Natural killer cell (primary cell): ENCODE results near the gene PDE9A. TPM values are rescaled to one million over a fixed set of nuclear protein-coding genes. Genes with fewer than 3 reads are reported as not detected.

Experiments used
- ATAC-seq, 3 donors: fragments of 150-1000 bp in 2 of 3; fragments of 200-7000 bp in 1 of 3; cut with Tn5 transposase; 1 replicate in 1 of 3; 2 replicates in 2 of 3; pipeline ENCODE4 v1.10.0; 2021; ENCODE audit warnings: mild to moderate bottlenecking in 2 of 3, moderate library complexity in 2 of 3
- DNase-seq, 2 donors: peaks; one replicate each; pipeline versions ENCODE4 v3.0.0 to v3.0.0-alpha.2; 2013 to 2021; ENCODE audit warnings: mixed read lengths in 1 of 2
- H3K27ac ChIP-seq: one replicate; pipeline ENCODE4 v1.5.1; 2013; ENCODE audit warnings: mild to moderate bottlenecking, low read length
- H3K27me3 ChIP-seq: one replicate; pipeline ENCODE4 v1.6.1; 2013; ENCODE audit warnings: low read length; ENCODE audit not compliant: control insufficient read depth, insufficient read depth
- H3K36me3 ChIP-seq: one replicate; pipeline ENCODE4 v1.6.1; 2013; ENCODE audit warnings: low read length; ENCODE audit not compliant: control insufficient read depth, insufficient read depth
- H3K4me1 ChIP-seq: one replicate; pipeline ENCODE4 v1.6.1; 2013; ENCODE audit warnings: low read length; ENCODE audit not compliant: control insufficient read depth, insufficient read depth
- H3K4me3 ChIP-seq: one replicate; pipeline ENCODE4 v1.5.1; 2013; ENCODE audit warnings: low read length
- H3K9me3 ChIP-seq: one replicate; pipeline ENCODE4 v1.6.1; 2013; ENCODE audit warnings: low read length; ENCODE audit not compliant: control insufficient read depth, insufficient read depth
- H3K27ac Mint-ChIP-seq, 2 donors: one replicate each; pipeline ENCODE4 v1.8.0; 2022; ENCODE audit warnings: mild to moderate bottlenecking in 2 of 2, mixed read lengths in 2 of 2, moderate library complexity in 1 of 2
- H3K27me3 Mint-ChIP-seq, 2 donors: one replicate each; pipeline ENCODE4 v1.8.0; 2022; ENCODE audit warnings: low read depth in 2 of 2, mixed read lengths in 2 of 2
- H3K36me3 Mint-ChIP-seq: one replicate; pipeline ENCODE4 v1.8.0; 2022; ENCODE audit warnings: mixed read lengths
- H3K4me1 Mint-ChIP-seq, 2 donors: one replicate each; pipeline ENCODE4 v1.8.0; 2022; ENCODE audit warnings: mixed read lengths in 2 of 2
- H3K4me3 Mint-ChIP-seq: one replicate; pipeline ENCODE4 v1.8.0; 2022; ENCODE audit warnings: mild to moderate bottlenecking, moderate library complexity, mixed read lengths
- H3K9me3 Mint-ChIP-seq, 2 donors: one replicate each; pipeline ENCODE4 v1.8.0; 2022; ENCODE audit warnings: mixed read lengths in 2 of 2
- CTCF ChIP-seq: fragments of 200-600 bp; IDR thresholded peaks from one replicate; pipeline ENCODE4 v1.8.0; 2022; ENCODE audit warnings: antibody characterized with exemption
- WGBS: methylation state at CpG from one replicate; pipeline ENCODE4 v1.1.7; 2013; ENCODE audit warnings: missing lambda C conversion rate; ENCODE audit not compliant: insufficient coverage; 5-methylcytosine and 5-hydroxymethylcytosine counted together
- intact Hi-C: fragments of 100-400 bp; cut with micrococcal nuclease; formaldehyde crosslinking; loops from one replicate; pipeline ENCODE4 v1.14.2; 2022
- total RNA-seq, 4 donors: library from RNA; stranded (reverse); fragments of 120-200 nt in 1 of 4; gene quantifications; one replicate each; pipeline versions ENCODE4 v1.2.3 to v1.2.4, GENCODE V29; 2013 to 2022

The PDE9A gene
- total RNA-seq, 3 donors from 2014 or later (not counting 1 experiment from before 2014, with no cell fraction given) = 1.0 to 4.1 (median 1.2) TPM

DNA sequence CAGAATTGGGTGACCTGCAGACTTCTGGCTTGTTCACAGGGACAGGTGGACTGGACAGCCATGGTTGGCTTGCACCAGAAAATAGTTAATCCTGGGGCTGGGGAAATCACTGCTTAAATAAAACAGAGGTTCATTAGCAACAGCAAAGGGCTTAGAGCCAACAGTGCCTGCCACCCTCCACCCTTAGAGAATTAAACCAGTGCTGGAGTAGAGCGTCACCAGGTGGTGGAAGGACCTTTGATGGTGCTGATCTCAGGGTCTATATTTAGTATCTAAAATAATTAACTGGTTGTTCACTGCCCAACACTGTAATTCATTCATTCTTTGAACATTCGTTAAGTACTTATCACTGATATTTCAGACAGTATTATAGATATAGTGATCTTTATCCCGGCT, 34.7 kb upstream of the PDE9A start:
- Mint-ChIP-seq H3K9me3 (no peaks in the 10 kb centered on the region), H3K4me1 (no peaks in the 10 kb centered on the region), H3K27ac (no peak overlapping the region), H3K36me3 (no peaks in the 10 kb centered on the region), H3K4me3 (no peak overlapping the region), H3K27me3 (peaks cover 16 to 24% of the 10 kb centered on the region in 2 donors)
- Histone ChIP-seq H3K4me1 (peaks cover 30% of the 10 kb centered on the region), H3K27ac (no peak overlapping the region), H3K27me3 (peaks cover 6% of the 10 kb centered on the region), H3K36me3 (no peaks in the 10 kb centered on the region), H3K9me3 (no peaks in the 10 kb centered on the region), H3K4me3 (no peak overlapping the region)
- ATAC-seq = no peak
- TF ChIP-seq CTCF = no peak
- DNase-seq = no peak
- intact Hi-C loops = no loop called here
- 80% methylated on average over 1 of the region's 3 CpGs for WGBS

- Histone ChIP-seq H3K36me3 (no peaks in the 10 kb centered on the region), H3K9me3 (no peaks in the 10 kb centered on the region), H3K27me3 (peaks cover 6% of the 10 kb centered on the region), H3K4me1 (peaks cover 27% of the 10 kb centered on the region), H3K27ac (no peak overlapping the region), H3K4me3 (no peak overlapping the region)
- H3K36me3 Mint-ChIP-seq = no peaks in the 10 kb centered on the region
- H3K4me3 Mint-ChIP-seq = no peak overlapping the region
- H3K27ac Mint-ChIP-seq = no peak overlapping the region
- H3K9me3 Mint-ChIP-seq = no peaks in the 10 kb centered on the region
- H3K4me1 Mint-ChIP-seq = no peaks in the 10 kb centered on the region
- no peak for TF ChIP-seq CTCF
- intact Hi-C loops = no loop called here
- no peak for ATAC-seq
- peaks cover 18 to 28% of the 10 kb centered on the region in 2 donors for H3K27me3 Mint-ChIP-seq
- 86% methylated on average over 7 of the region's 7 CpGs for WGBS
- DNase-seq = no peak
Measured at GRCh38 chr21:42619166-42619565, 34.3 kb upstream of the PDE9A start.

DNA sequence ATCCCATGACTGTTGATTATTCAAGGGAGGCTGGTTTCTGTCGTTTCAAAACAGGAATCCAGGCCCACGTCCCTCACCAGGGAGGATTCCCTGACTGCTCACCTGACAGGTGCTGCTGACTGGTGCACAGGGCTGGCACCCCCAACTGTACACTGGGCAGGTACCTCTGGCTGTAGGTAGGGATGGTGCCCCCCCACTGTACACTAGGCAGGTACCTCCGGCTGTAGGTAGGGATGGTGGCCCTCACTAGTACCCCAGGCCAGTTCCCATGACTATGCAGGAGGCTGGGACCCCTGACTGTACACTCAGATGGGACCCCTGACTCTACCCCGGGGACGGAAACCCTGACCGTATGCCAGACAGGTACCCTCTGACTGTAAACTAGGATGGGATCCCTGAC, 33.6 kb upstream of the PDE9A start:
- Mint-ChIP-seq H3K36me3 (no peaks in the 10 kb centered on the region), H3K4me3 (no peak overlapping the region), H3K27ac (no peak overlapping the region), H3K27me3 (peaks cover 18 to 29% of the 10 kb centered on the region in 2 donors), H3K4me1 (no peaks in the 10 kb centered on the region), H3K9me3 (no peaks in the 10 kb centered on the region)
- DNase-seq = no peak
- H3K4me3 ChIP-seq = no peak overlapping the region
- H3K27ac ChIP-seq = no peak overlapping the region
- no peak for TF ChIP-seq CTCF
- H3K4me1 ChIP-seq = peaks cover 20% of the 10 kb centered on the region
- intact Hi-C loops = no loop called here
- H3K27me3 ChIP-seq = peaks cover 6% of the 10 kb centered on the region
- no peak for ATAC-seq
- 84% methylated on average over 6 of the region's 6 CpGs for WGBS
- no peaks in the 10 kb centered on the region for H3K9me3 ChIP-seq
- H3K36me3 ChIP-seq = no peaks in the 10 kb centered on the region

DNA sequence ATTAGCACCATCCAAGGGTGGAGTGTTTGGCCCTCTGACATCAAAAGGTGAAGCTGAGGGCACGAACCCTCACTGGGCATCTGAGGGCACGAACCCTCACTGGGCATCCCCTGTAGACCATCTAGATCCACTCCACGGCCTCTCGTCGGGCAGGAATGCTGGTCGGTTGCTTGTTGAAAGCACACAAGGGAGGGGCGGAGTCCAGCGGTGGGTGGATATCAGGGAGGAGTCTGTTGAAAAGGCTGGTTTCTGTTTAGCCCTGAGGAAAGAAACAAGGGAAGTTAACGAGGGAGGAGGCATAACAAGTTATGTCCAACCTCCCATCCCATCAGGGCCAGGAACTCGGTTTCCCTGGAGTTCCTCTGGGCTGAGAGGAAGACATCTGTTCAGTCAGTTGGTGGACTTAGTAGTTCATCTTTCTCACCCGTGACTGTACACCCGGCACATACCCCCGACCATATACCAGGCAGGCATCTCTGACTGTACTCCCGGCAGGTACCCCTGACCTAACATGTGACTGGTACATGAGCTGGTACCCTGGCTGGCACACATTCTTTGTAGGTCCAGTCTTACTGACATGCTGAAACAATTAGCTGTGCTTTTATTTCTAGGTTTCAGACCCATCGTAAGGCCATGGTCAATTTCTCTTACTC, 32.1 kb upstream of the PDE9A start:
- Histone ChIP-seq H3K27me3 (peaks cover 6% of the 10 kb centered on the region), H3K4me1 (peaks cover 10% of the 10 kb centered on the region), H3K36me3 (no peaks in the 10 kb centered on the region), H3K27ac (no peak overlapping the region), H3K9me3 (no peaks in the 10 kb centered on the region), H3K4me3 (no peak overlapping the region)
- no peaks in the 10 kb centered on the region for H3K36me3 Mint-ChIP-seq
- H3K27ac Mint-ChIP-seq = no peak overlapping the region
- peaks cover 18 to 29% of the 10 kb centered on the region in 2 donors for H3K27me3 Mint-ChIP-seq
- TF ChIP-seq CTCF = no peak
- intact Hi-C loops = no loop called here
- ATAC-seq (no peak), DNase-seq (no peak)
- no peaks in the 10 kb centered on the region for H3K9me3 Mint-ChIP-seq
- no peak overlapping the region for H3K4me3 Mint-ChIP-seq
- WGBS = 84% methylated on average over 14 of the region's 15 CpGs
- H3K4me1 Mint-ChIP-seq = no peaks in the 10 kb centered on the region
